Osteoblast (primary cell): ENCODE measurements around the gene MFF. TPM values are rescaled to one million over a fixed set of nuclear protein-coding genes. Genes with fewer than 3 reads are reported as not detected.

ENCODE experiments used
- DNase-seq: peaks from one replicate; pipeline ENCODE4 v3.0.0; 2011; ENCODE audit warnings: low spot score, mixed read lengths; ENCODE audit not compliant: insufficient read length; ENCODE audit errors: missing footprints
- H2AFZ ChIP-seq: 2 replicates; pipeline ENCODE4 v1.6.0; 2011; ENCODE audit warnings: mild to moderate bottlenecking, low read length
- H3K27ac ChIP-seq: 2 replicates; pipeline ENCODE4 v1.5.1; 2011; ENCODE audit warnings: mild to moderate bottlenecking, low read depth, low read length, moderate library complexity
- H3K27me3 ChIP-seq: 2 replicates; pipeline ENCODE4 v1.6.0; 2012; ENCODE audit warnings: mild to moderate bottlenecking, control low read depth, inconsistent platforms, low read length, moderate library complexity; ENCODE audit not compliant: insufficient read depth
- H3K36me3 ChIP-seq: 2 replicates; pipeline ENCODE4 v1.5.1; 2011; ENCODE audit warnings: mild to moderate bottlenecking, low read length, control low read depth, moderate library complexity; ENCODE audit not compliant: insufficient read depth
- H3K4me1 ChIP-seq: 2 replicates; pipeline ENCODE4 v1.5.1; 2011; ENCODE audit warnings: mild to moderate bottlenecking, low read length, control low read depth, moderate library complexity; ENCODE audit not compliant: insufficient read depth
- H3K4me2 ChIP-seq: 2 replicates; pipeline ENCODE4 v1.6.0; 2011; ENCODE audit warnings: mild to moderate bottlenecking, low read length; ENCODE audit not compliant: insufficient read depth
- H3K4me3 ChIP-seq: fragments of 200-600 bp; sonication (generic); 3 replicates; pipeline ENCODE4 v1.5.1; 2012; ENCODE audit warnings: mild to moderate bottlenecking, low read length, inconsistent platforms; ENCODE audit not compliant: insufficient read depth
- H3K79me2 ChIP-seq: 2 replicates; pipeline ENCODE4 v1.6.0; 2012; ENCODE audit warnings: mild to moderate bottlenecking, low read length, control low read depth, inconsistent platforms; ENCODE audit not compliant: insufficient read depth
- H3K9me3 ChIP-seq: 2 replicates; pipeline ENCODE4 v1.5.1; 2011; ENCODE audit warnings: low read depth, low read length, control low read depth
- H4K20me1 ChIP-seq: 2 replicates; pipeline ENCODE4 v1.6.0; 2012; ENCODE audit warnings: mild to moderate bottlenecking, low read length, control low read depth; ENCODE audit not compliant: insufficient read depth
- CTCF ChIP-seq: IDR thresholded peaks from 2 replicates; pipeline ENCODE4 v1.5.1; 2011; ENCODE audit warnings: mild to moderate bottlenecking, low read depth, low read length, moderate library complexity; ENCODE audit errors: extremely low read depth
- total RNA-seq: library from RNA; depleted of rRNA; stranded (reverse); fragments of >200 nt; gene quantifications from 2 replicates; pipeline ENCODE4 v1.2.3, GENCODE V29; 2012

MFF gene
- total RNA-seq, 1 donor, result 101 TPM

GRCh38 chr2:227397562-227397961 lies 72.5 kb downstream of the MFF start:
- no peak for TF ChIP-seq CTCF
- Histone ChIP-seq H3K4me3 (no peak overlapping the region), H3K4me2 (no peak overlapping the region), H3K9me3 (no peaks in the 10 kb centered on the region), H3K79me2 (no peaks in the 10 kb centered on the region), H2AFZ (peak overlapping the region; percentile 44), H3K27ac (no peak overlapping the region), H4K20me1 (no peaks in the 10 kb centered on the region), H3K36me3 (no peaks in the 10 kb centered on the region), H3K27me3 (no peaks in the 10 kb centered on the region), H3K4me1 (no peaks in the 10 kb centered on the region)
- no peak for DNase-seq

GRCh38 chr2:227398684-227399670 lies 73.9 kb downstream of the MFF start:
- H3K36me3 ChIP-seq, result no peaks in the 10 kb centered on the region
- no peak overlapping the region for H3K4me2 ChIP-seq
- no peaks in the 10 kb centered on the region for H3K79me2 ChIP-seq
- no peak overlapping the region for H2AFZ ChIP-seq
- H3K9me3 ChIP-seq, result no peaks in the 10 kb centered on the region
- no peaks in the 10 kb centered on the region for H4K20me1 ChIP-seq
- DNase-seq, result no peak
- H3K27me3 ChIP-seq, result no peaks in the 10 kb centered on the region
- H3K27ac ChIP-seq, result no peak overlapping the region
- H3K4me1 ChIP-seq, result no peaks in the 10 kb centered on the region
- TF ChIP-seq CTCF, result no peak
- no peak overlapping the region for H3K4me3 ChIP-seq

GRCh38 chr2:227401550-227401949 lies 76.5 kb downstream of the MFF start:
- Histone ChIP-seq H3K4me1 (peaks cover 4% of the 10 kb centered on the region), H3K36me3 (no peaks in the 10 kb centered on the region), H2AFZ (peak overlapping the region; percentile 2), H3K27me3 (no peaks in the 10 kb centered on the region), H3K4me2 (no peak overlapping the region), H3K27ac (no peak overlapping the region), H3K79me2 (no peaks in the 10 kb centered on the region), H3K4me3 (no peak overlapping the region), H4K20me1 (no peaks in the 10 kb centered on the region), H3K9me3 (no peaks in the 10 kb centered on the region)
- DNase-seq, result no peak
- TF ChIP-seq CTCF, result no peak

- H3K79me2 ChIP-seq, result no peaks in the 10 kb centered on the region
- no peaks in the 10 kb centered on the region for H3K36me3 ChIP-seq
- H3K4me3 ChIP-seq, result no peak overlapping the region
- no peak for DNase-seq
- H2AFZ ChIP-seq, result no peak overlapping the region
- no peak for TF ChIP-seq CTCF
- H4K20me1 ChIP-seq, result no peaks in the 10 kb centered on the region
- no peak overlapping the region for H3K27ac ChIP-seq
- H3K4me2 ChIP-seq, result no peak overlapping the region
- H3K9me3 ChIP-seq, result no peaks in the 10 kb centered on the region
- H3K4me1 ChIP-seq, result peaks cover 10% of the 10 kb centered on the region
- no peaks in the 10 kb centered on the region for H3K27me3 ChIP-seq
These were observed 77.3 kb downstream of the MFF start for GRCh38 chr2:227402321-227402720.
